Retinal pigment epithelial cell (primary cell): ENCODE results near the gene RPL10.
A peak's percentile ranks its signal among the peaks of the same experiment; 100 is the strongest.

Experiments
- DNase-seq: peaks from one replicate; pipeline ENCODE4 v3.0.0-alpha.2; 2010; ENCODE audit warnings: low read depth
- H3K4me3 ChIP-seq: 2 replicates; pipeline ENCODE4 v1.5.1; 2011; ENCODE audit warnings: mild to moderate bottlenecking, low read length, control low read depth, moderate library complexity
- TF ChIP-seq, protein P1 (sequence below): conservative IDR thresholded peaks from 2 replicates; pipeline ENCODE4 v1.5.1; 2011; ENCODE audit warnings: low read depth, low read length, control low read depth, inconsistent platforms

Gene RPL10

DNA sequence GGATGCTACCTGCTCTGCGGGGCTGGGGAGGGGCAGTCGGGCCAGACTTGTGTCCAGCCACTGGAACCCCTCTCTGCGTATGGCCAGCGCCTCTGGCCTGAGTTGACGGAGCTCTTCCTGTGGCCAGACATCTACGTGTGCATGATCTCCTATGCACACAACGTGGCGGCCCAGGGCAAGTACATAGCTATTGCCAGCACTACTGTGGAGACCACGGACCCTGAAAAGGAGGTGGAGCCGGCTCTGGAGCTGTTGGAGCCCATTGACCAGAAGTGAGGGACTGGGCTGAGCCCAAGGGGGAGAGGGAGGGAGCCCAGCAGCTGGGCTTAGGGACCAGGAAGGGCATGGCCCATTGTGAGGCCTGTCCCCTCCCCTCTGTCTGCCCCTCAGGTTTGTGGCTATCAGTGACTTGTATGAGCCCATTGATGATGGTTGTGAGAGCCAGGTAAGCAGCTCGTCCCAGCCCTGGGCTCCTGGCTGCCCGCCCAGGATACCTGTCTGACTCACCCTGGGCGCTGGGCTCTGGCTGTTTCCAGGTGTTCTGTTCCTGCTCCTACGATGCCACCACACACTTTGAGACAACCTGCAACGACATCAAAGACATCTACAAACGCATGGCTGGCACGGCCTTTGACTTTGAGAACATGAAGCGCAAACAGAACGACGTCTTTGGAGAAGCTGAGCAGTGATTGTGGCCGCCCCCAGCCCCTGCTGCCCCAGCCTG lies 44.0 kb downstream of the RPL10 start:
- TF ChIP-seq, protein P1, sequence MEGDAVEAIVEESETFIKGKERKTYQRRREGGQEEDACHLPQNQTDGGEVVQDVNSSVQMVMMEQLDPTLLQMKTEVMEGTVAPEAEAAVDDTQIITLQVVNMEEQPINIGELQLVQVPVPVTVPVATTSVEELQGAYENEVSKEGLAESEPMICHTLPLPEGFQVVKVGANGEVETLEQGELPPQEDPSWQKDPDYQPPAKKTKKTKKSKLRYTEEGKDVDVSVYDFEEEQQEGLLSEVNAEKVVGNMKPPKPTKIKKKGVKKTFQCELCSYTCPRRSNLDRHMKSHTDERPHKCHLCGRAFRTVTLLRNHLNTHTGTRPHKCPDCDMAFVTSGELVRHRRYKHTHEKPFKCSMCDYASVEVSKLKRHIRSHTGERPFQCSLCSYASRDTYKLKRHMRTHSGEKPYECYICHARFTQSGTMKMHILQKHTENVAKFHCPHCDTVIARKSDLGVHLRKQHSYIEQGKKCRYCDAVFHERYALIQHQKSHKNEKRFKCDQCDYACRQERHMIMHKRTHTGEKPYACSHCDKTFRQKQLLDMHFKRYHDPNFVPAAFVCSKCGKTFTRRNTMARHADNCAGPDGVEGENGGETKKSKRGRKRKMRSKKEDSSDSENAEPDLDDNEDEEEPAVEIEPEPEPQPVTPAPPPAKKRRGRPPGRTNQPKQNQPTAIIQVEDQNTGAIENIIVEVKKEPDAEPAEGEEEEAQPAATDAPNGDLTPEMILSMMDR: no peak
- no peak for DNase-seq

DNA sequence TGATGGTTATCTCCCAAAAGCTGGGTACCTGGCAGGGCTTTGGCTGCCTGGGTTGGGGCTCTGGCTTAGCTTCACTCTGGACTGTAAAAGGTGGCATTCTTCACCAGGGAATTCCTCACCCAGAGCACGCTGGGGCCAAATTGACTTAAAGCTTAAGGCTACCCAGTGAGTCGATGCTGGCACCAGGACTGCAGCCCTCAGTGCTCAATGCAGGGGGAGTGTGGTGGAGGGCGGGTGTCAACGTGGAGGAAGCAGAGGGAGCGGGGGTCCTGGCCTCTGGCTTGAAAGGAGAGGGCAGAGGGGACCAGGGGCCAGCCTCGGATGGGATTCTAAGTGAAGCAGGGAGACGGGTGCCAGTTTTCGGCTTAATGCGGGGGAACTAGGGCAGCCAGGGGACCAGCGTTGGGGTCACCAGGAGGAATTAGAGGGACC lies 45.3 kb downstream of the RPL10 start:
- peak overlapping the region; percentile 39 for H3K4me3 ChIP-seq
- TF ChIP-seq, protein P1: no peak
- DNase-seq: peak; percentile 15

More for the DNA sequence above, 44.0 kb downstream of the RPL10 start:
- H3K4me3 ChIP-seq: no peak overlapping the region

DNA sequence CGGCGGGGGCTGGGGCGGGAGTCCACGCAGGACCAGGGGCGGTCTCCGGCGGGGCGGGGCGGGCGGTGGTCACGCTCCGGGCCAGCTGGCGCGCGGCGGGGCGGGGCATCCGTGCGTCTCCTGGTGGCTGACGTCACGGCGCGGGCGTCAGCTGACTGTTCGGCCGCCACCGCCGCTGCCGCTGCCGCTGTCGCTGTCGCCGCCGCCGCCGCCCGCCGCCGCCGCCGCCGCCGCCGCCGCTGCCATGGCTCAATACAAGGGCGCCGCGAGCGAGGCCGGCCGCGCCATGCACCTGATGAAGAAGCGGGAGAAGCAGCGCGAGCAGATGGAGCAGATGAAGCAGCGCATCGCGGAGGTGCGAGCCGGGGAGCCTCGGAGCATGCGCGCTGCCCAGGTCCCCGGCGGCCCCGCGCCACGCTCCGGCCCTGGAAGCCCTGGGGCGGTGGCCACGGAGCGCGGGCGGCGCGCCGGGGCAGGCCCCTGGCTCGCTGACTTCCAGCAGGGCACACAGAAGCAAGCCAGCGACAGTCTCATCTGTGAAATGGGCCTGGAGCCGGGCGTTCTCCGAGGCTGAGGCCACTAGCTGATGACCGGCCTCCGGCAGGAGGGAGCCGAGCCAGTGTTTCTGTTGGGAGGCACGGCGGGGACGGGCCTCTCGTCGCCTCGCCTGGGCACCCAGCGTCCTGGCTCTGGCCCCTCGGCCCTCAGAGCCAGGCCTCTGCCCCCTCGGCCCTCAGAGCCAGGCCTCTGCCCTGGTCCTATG lies 46.0 kb downstream of the RPL10 start, which contains the start of gene FAM50A:
Gene FAM50A, plus strand, starts transcription at position 150 of the 763 bp plus-strand sequence. Its CDS starts 95 bp downstream, at position 245.
- H3K4me3 ChIP-seq: peak within 1 kb of the TSS; percentile 55
- DNase-seq: no peak
- TF ChIP-seq, protein P1: no peak

DNA sequence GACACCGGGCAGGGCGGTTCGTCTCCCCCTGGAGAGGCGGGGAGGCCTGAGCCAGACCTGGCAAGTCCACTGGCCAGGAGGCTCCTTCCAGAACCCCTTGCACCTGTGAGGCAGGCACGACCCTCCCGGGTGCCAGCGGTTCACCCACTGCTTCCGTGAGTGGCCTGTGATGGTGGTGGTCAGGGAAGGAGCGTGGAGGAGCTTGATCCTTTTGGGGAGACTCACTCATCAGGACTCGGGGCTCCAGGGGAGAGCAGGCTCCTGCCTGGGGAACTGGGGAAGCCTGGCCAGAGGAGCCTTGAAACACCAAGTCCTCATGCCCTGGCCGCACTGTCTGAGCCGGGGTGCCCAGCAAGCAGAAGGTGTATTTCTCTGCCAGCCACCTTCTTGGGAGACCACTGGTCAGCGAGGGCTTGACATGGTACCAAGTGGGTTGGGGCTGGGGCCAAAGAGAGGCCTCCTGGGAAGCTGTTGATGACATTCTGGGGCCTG lies 46.6 kb downstream of the RPL10 start:
- TF ChIP-seq, protein P1: no peak
- DNase-seq: no peak
- H3K4me3 ChIP-seq: peak overlapping the region; percentile 55

DNA sequence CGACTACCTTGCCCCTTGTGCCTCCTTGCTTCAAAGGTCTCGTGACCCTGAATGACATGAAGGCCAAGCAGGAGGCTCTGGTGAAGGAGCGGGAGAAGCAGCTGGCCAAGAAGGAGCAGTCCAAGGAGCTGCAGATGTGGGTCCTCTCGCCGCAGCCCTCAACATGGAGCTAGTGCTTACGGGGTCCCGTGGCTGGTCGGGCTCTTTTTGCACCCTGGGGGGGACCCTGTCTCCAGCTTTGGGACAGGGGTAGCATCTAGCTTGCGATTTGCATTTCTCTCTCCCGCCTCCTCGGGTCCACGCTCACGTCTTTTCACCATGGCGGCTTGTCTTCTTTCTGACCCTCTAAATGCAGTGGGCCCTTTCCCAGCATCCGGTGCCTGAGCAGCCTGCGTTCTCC lies 47.6 kb downstream of the RPL10 start:
- TF ChIP-seq, protein P1: no peak
- H3K4me3 ChIP-seq: no peak overlapping the region
- no peak for DNase-seq

DNA sequence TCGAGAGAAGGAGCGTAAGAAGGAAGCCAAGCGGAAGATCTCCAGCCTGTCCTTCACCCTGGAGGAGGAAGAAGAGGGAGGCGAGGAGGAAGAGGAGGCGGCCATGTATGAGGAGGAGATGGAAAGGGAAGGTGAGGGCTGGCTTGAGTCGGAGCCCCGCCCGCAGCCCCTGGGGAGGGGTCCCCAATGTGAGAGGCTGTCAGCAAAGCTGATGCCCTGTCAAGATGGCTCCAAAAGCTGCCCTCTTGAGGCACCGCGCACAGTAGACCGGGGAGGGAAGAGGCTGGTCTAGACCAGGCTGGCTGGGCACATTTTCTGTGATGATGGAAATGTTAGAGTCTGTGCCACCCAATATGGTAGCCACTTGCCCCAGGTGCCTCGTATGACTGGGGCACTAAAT lies 48.3 kb downstream of the RPL10 start:
- TF ChIP-seq, protein P1: no peak
- no peak for DNase-seq
- no peak overlapping the region for H3K4me3 ChIP-seq
